Stomach smooth muscle (tissue), 2 donors: ENCODE results near the gene WHRN.

Source experiments
- H3K27ac ChIP-seq: one replicate; pipeline ENCODE4 v1.7.0; 2013; ENCODE audit warnings: mild to moderate bottlenecking, low read length, inconsistent platforms
- H3K27me3 ChIP-seq, 2 donors: one replicate each; pipeline ENCODE4 v1.7.0; 2013; ENCODE audit warnings: low read length in 2 of 2; ENCODE audit not compliant: insufficient read depth in 2 of 2, control insufficient read depth in 1 of 2
- H3K36me3 ChIP-seq, 2 donors: one replicate each; pipeline ENCODE4 v1.7.0; 2013; ENCODE audit warnings: low read length in 2 of 2; ENCODE audit not compliant: control insufficient read depth in 2 of 2, insufficient read depth in 2 of 2
- H3K4me1 ChIP-seq: one replicate; pipeline ENCODE4 v1.7.0; 2013; ENCODE audit warnings: low read length; ENCODE audit not compliant: control insufficient read depth, insufficient read depth
- H3K4me3 ChIP-seq, 2 donors: one replicate each; pipeline ENCODE4 v1.7.0; 2013; ENCODE audit warnings: low read length in 2 of 2
- H3K9ac ChIP-seq, 2 donors: one replicate each; pipeline ENCODE4 v1.7.0; 2013; ENCODE audit warnings: low read length in 2 of 2, mild to moderate bottlenecking in 1 of 2
- H3K9me3 ChIP-seq, 2 donors: one replicate each; pipeline ENCODE4 v1.7.0; 2013; ENCODE audit warnings: low read length in 2 of 2; ENCODE audit not compliant: control insufficient read depth in 2 of 2
- donor health status: healthy.
- donor health status: Pancreatic carcinoma.

Gene WHRN

GRCh38 chr9:114378883-114379282 lies 126.4 kb downstream of the WHRN start:
- Histone ChIP-seq H3K9me3 (no peaks in the 10 kb centered on the region), H3K36me3 (peaks cover 22 to 28% of the 10 kb centered on the region in 2 donors), H3K4me3 (no peak overlapping the region), H3K9ac (no peak overlapping the region), H3K27me3 (no peaks in the 10 kb centered on the region), H3K27ac (no peak overlapping the region), H3K4me1 (peaks cover 22% of the 10 kb centered on the region)

DNA sequence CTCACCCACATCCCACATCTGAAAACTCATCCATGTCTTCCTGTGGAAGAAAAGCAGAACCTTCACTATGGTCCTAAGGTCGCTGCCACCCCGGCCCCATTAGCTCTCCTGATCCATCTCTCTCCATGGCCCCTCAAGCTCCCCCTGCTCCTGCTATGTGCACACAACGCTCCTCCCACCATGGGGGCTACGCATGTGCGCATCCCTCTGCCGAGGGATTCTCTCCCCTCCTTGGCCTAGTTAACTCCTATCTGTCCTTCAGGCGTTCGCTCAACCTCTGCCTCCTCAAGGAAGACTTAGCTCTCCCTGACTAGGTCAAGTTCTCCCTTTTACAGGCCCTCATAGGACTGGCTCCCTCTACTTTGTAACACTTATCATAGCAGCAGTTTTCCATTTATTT lies 127.3 kb downstream of the WHRN start:
- Histone ChIP-seq H3K4me1 (peaks cover 13% of the 10 kb centered on the region), H3K4me3 (no peak overlapping the region), H3K27ac (no peak overlapping the region), H3K9ac (no peak overlapping the region), H3K9me3 (no peaks in the 10 kb centered on the region), H3K27me3 (no peaks in the 10 kb centered on the region), H3K36me3 (peaks cover 24 to 32% of the 10 kb centered on the region in 2 donors)

GRCh38 chr9:114376586-114377445 lies 128.5 kb downstream of the WHRN start:
- peaks cover 8% of the 10 kb centered on the region for H3K4me1 ChIP-seq
- no peak overlapping the region for H3K27ac ChIP-seq
- H3K27me3 ChIP-seq, result no peaks in the 10 kb centered on the region
- no peak overlapping the region for H3K4me3 ChIP-seq
- peaks cover 26 to 31% of the 10 kb centered on the region in 2 donors for H3K36me3 ChIP-seq
- no peak overlapping the region for H3K9ac ChIP-seq
- no peaks in the 10 kb centered on the region for H3K9me3 ChIP-seq

- Histone ChIP-seq H3K4me3 (no peak overlapping the region), H3K4me1 (peaks cover 7% of the 10 kb centered on the region), H3K9me3 (no peaks in the 10 kb centered on the region), H3K9ac (no peak overlapping the region), H3K27ac (no peak overlapping the region), H3K27me3 (no peaks in the 10 kb centered on the region), H3K36me3 (peaks cover 26 to 33% of the 10 kb centered on the region in 2 donors)
Measured at GRCh38 chr9:114375386-114376175, 129.7 kb downstream of the WHRN start.

- Histone ChIP-seq H3K9ac (no peak overlapping the region), H3K9me3 (no peaks in the 10 kb centered on the region), H3K27ac (no peak overlapping the region), H3K27me3 (no peaks in the 10 kb centered on the region), H3K4me1 (peaks cover 7% of the 10 kb centered on the region), H3K36me3 (peaks cover 26 to 33% of the 10 kb centered on the region in 2 donors), H3K4me3 (no peak overlapping the region)
Measured at GRCh38 chr9:114374936-114375335, 130.3 kb downstream of the WHRN start.

GRCh38 chr9:114373960-114374730 lies 131.1 kb downstream of the WHRN start:
- Histone ChIP-seq H3K4me3 (no peak overlapping the region), H3K9me3 (no peaks in the 10 kb centered on the region), H3K4me1 (peaks cover 7% of the 10 kb centered on the region), H3K9ac (no peak overlapping the region), H3K27ac (no peak overlapping the region), H3K27me3 (no peaks in the 10 kb centered on the region), H3K36me3 (peaks cover 26 to 34% of the 10 kb centered on the region in 2 donors)

- no peak overlapping the region for H3K27ac ChIP-seq
- H3K36me3 ChIP-seq, result peaks cover 27 to 37% of the 10 kb centered on the region in 2 donors
Measured at GRCh38 chr9:114372921-114373448, 132.3 kb downstream of the WHRN start.

DNA sequence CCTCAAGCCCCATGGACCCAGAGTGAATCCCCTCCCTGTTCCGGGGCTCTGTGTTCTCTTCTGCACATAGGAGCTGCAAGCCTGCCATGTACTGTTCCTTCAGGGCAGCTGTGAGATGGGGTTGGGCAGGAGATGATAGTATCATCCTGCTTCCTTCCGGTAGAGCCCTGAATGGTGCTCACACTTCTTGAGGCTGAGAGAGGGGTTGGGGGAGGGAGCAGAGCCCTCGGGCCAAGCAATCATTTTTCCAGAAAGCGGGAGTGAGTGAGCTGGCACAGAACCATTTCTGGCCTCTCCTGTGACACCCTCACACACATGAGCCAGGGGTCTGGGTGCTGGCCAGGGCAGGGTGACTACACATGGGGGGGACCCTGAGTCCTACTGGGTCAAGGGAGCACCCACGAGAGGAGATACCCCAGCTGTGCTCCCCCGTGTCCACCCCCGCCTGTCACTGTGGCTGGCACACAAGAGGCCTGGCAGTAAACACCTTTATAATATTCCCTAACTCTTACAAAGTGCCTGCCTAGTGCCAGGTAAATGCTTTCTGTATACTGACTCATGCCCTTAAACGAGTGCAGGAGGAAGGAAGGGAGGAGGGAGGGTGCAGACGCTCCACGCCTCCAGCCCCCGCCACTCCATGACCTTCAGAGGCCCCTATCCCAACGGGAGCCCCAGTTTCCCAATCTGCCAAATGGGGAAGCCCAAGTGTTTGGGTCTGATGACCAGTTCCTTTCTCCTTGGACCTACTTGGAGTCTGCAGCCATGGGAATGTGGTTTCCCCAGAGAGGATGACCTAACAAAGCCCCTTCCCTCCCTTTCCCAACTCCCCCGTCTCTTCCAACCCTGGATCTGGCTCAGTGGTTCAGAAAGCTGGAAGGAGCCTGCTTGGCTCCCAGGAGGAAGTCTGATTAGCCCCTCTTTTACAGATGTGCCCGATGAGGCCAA lies 133.0 kb downstream of the WHRN start:
- H3K4me1 ChIP-seq, result peaks cover 7% of the 10 kb centered on the region
- no peaks in the 10 kb centered on the region for H3K27me3 ChIP-seq
- peaks cover 30 to 38% of the 10 kb centered on the region in 2 donors for H3K36me3 ChIP-seq
- no peaks in the 10 kb centered on the region for H3K9me3 ChIP-seq
- no peak overlapping the region for H3K9ac ChIP-seq
- H3K27ac ChIP-seq, result no peak overlapping the region
- no peak overlapping the region for H3K4me3 ChIP-seq

More at GRCh38 chr9:114372921-114373448, 132.3 kb downstream of the WHRN start:
- Histone ChIP-seq H3K9me3 (no peaks in the 10 kb centered on the region), H3K4me3 (no peak overlapping the region), H3K9ac (no peak overlapping the region), H3K27me3 (no peaks in the 10 kb centered on the region), H3K4me1 (peaks cover 7% of the 10 kb centered on the region)

- Histone ChIP-seq H3K27ac (no peak overlapping the region), H3K9ac (no peak overlapping the region), H3K4me3 (no peak overlapping the region), H3K36me3 (peaks cover 27 to 34% of the 10 kb centered on the region in 2 donors), H3K27me3 (no peaks in the 10 kb centered on the region), H3K4me1 (peaks cover 7% of the 10 kb centered on the region), H3K9me3 (no peaks in the 10 kb centered on the region)
Measured at GRCh38 chr9:114371343-114371944, 133.8 kb downstream of the WHRN start.
